Choroid plexus epithelial cell (primary cell): ENCODE measurements around the gene STMP1.
"Not testable (repeated sequence)": the region's sequence is repeated elsewhere in the genome, so short reads cannot be mapped to it uniquely, and the experiment has no call there.

Experiments
- DNase-seq: peaks from one replicate; pipeline ENCODE4 v3.0.0-alpha.2; 2010; ENCODE audit warnings: low read depth
- H3K4me3 ChIP-seq: 2 replicates; pipeline ENCODE4 v1.5.1; 2011; ENCODE audit warnings: low read depth, mild to moderate bottlenecking, control low read depth, low read length, moderate library complexity
- TF ChIP-seq, protein P1 (sequence below): conservative IDR thresholded peaks from 2 replicates; pipeline ENCODE4 v1.5.1; 2011; ENCODE audit warnings: low read depth, mild to moderate bottlenecking, control low read depth, inconsistent platforms, low read length, moderate library complexity

The STMP1 gene

DNA sequence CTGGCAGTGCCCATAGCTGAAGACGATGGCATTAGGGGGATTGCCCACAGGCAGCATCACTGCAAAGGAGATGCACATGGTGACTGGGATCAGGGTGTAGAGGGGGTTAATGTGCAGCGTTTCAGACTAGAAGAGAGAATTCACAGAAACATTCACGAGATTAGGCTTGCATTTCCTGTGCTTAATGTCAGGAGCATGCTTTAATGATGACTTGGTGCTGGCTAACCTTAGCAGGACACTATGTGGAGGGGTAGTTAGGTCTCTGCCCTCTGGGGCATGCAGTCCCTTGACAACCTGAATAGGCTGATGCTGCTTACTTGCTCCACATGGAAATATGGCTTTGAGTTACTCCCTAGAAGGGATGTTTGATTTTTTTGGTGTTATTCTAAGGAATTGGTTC is 21.8 kb downstream of the STMP1 start:
- peak; percentile 52 for DNase-seq
- TF ChIP-seq, protein P1, sequence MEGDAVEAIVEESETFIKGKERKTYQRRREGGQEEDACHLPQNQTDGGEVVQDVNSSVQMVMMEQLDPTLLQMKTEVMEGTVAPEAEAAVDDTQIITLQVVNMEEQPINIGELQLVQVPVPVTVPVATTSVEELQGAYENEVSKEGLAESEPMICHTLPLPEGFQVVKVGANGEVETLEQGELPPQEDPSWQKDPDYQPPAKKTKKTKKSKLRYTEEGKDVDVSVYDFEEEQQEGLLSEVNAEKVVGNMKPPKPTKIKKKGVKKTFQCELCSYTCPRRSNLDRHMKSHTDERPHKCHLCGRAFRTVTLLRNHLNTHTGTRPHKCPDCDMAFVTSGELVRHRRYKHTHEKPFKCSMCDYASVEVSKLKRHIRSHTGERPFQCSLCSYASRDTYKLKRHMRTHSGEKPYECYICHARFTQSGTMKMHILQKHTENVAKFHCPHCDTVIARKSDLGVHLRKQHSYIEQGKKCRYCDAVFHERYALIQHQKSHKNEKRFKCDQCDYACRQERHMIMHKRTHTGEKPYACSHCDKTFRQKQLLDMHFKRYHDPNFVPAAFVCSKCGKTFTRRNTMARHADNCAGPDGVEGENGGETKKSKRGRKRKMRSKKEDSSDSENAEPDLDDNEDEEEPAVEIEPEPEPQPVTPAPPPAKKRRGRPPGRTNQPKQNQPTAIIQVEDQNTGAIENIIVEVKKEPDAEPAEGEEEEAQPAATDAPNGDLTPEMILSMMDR = no peak
- no peak overlapping the region for H3K4me3 ChIP-seq

DNA sequence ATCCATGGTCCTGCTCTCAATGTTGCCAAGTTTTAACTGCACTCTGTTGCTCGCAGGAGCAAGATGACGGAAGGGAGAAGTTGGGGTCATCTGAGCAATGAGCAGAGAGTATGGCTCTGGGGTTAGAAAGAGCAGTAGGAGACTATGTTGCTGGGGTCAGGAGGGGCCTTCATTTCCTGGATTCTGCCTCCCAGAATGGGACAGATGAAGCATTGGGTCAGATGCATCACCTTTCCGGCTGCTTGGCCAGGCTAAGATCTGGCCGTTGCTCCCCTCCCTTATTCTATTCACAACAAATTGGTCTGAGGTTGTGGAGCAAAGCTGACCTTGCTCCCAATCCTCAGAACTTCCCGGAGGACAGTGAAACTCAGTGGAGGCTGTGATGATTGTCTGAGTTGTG is 22.4 kb downstream of the STMP1 start:
- no peak for DNase-seq
- TF ChIP-seq, protein P1 = no peak
- H3K4me3 ChIP-seq = no peak overlapping the region

DNA sequence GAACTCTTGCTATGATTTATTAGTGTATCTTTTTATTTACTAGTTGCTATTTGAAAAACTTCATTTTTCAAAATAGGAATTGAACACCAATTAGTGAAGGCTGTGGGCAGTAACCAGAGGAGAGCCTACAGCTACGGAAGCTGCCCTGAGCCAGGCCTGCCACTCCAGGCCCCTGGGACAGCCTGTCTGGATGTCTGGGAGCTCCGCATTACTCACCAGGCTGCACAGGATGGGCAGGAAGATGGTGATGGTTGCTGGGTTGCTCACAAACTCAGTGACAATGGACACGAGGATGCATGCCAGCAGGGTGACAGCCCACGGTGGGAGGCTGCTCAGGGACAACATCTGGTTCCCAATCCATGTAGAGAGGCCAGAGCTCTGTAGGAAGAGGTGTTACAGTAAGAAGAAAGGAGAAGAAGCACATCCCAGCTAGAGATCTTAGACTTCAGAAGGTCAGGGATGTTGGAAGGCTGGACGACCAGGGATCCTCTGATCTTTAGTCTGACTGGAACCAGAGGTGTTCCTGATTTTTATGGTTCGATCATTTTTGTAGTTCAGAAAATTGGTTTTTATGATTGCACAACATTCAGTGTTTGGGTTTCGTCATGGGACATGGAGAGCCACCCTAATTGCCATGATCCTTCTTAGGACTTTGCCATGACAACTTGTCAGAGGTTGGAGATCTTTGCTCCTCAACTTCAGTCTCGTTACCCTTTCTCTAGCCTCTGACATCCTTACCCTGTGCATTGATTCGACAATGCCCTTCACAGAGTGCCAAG is 23.2 kb downstream of the STMP1 start:
- TF ChIP-seq, protein P1 = no peak
- no peak overlapping the region for H3K4me3 ChIP-seq
- no peak for DNase-seq

DNA sequence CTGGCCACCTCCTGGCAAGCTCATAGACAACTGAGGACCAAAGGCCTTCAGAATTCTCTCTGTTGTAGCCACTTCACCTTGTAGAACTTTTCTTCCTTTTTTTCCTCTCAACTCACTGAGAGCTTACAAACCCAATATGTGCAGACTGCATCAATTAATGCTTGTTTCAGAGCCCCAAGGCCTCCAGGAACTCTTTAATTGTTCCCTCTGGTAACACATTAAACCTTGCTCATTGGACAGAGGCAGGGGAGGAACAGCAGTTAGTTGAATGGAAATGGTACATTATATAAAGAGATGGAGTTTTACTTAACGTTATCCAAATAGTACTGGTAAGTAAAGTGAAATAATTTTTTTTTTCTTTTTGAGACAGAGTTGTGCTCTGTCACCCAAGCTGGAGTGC is 25.2 kb downstream of the STMP1 start:
- no peak overlapping the region for H3K4me3 ChIP-seq
- DNase-seq = no peak
- TF ChIP-seq, protein P1 = no peak

DNA sequence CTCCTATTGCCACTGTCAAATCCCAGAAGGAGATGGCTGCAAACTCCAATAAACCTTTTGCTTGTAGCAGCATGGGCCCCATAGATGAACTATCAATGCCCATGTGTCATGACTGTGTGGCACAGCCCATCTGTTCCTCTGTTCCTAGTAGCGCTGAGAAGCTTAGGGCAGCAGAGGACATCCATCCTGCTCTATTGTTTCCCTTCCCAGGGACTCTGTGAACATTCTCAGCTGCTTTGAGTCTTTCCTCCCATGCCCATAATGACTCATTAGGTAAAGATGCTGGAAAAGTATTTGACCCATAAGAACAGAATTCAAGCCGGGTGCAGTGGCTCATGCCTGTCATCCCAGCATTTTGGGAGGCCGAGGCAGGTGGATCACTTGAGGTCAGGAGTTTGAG is 28.3 kb downstream of the STMP1 start:
- DNase-seq = peak; percentile 40
- TF ChIP-seq, protein P1 = no peak
- no peak overlapping the region for H3K4me3 ChIP-seq

DNA sequence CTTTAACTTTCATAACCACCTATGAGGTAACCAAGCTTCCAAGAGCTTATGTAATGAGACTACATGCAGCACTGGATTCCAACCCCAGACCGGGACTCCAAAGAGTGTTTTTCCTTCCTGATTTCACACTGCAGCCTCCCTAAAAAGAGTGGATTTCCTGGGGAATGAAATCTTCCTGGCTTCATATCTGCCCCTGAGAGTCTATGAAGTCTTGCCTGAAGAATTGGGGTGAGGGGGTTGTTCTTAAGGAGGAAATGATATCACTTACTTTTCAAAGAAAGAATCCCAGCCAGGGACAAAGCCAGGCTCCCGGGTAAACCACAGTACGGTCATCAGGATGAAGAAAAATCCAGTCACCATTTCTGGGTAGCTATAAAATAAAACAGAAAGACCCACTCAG is 29.7 kb downstream of the STMP1 start:
- H3K4me3 ChIP-seq = no peak overlapping the region
- TF ChIP-seq, protein P1 = no peak
- no peak for DNase-seq

DNA sequence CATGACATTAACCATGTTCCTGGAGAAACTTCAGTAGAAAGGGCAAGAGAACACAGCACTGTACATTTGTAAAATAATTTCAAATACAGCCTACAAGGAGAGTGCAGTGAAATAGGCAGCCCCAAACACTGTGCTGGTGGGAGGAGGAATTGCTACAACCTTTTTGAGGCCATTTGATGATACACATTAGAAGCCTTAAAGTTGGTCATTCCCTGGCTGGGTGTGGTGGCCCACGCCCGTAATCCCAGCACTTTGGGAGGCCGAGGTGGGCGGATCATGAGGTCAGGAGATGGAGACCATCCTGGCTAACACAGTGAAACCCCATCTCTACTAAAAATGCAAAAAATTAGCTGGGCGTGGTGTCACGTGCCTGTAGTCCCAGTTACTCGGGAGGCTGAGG is 30.3 kb downstream of the STMP1 start:
- H3K4me3 ChIP-seq, DNase-seq: not testable (repeated sequence)
